Upper lobe of right lung (tissue), 1 donor: ENCODE results near the gene ETV6. TPM values are rescaled to one million over a fixed set of nuclear protein-coding genes. Genes with fewer than 3 reads are reported as not detected.
A peak's percentile ranks its signal among the peaks of the same experiment; 100 is the strongest.

Source experiments
- ATAC-seq: fragments of 200-7000 bp; cut with Tn5 transposase; one replicate; pipeline ENCODE4 v1.9.1; 2020; ENCODE audit warnings: mild to moderate bottlenecking, moderate library complexity
- DNase-seq: peaks from one replicate; pipeline ENCODE4 v3.0.0-alpha.2; 2020
- H3K27ac ChIP-seq: fragments of 200-600 bp; one replicate; pipeline ENCODE4 v1.8.0; 2022
- H3K27me3 ChIP-seq: fragments of 200-600 bp; one replicate; pipeline ENCODE4 v1.8.0; 2022; ENCODE audit warnings: mild to moderate bottlenecking
- H3K36me3 ChIP-seq: fragments of 200-600 bp; one replicate; pipeline ENCODE4 v1.8.0; 2022
- H3K4me1 ChIP-seq: fragments of 200-600 bp; one replicate; pipeline ENCODE4 v1.8.0; 2022
- H3K4me3 ChIP-seq: fragments of 200-600 bp; one replicate; pipeline ENCODE4 v1.8.0; 2022; ENCODE audit warnings: mild to moderate bottlenecking
- H3K9me3 ChIP-seq: fragments of 200-600 bp; one replicate; pipeline ENCODE4 v1.8.0; 2022
- intact Hi-C: fragments of 100-400 bp; cut with DNase I; formaldehyde crosslinking; loops from one replicate; pipeline ENCODE4 v1.11.0; 2022
- long read RNA-seq: library from polyadenylated mRNA; unstranded; transcript quantifications from one replicate; pipeline ENCODE4 v2.0.0, GENCODE V29; 2021
- total RNA-seq: library from RNA; stranded (reverse); fragmentation: NEBNext Ultra II Directional; extraction: Animal tissue kit (Norgen Biotek cat#: 25700); gene quantifications from one replicate; pipeline ENCODE4 v1.2.1, GENCODE V29; 2021
- TF ChIP-seq, protein P1 (sequence below): fragments of 200-600 bp; IDR thresholded peaks from one replicate; pipeline ENCODE4 v1.8.0; 2022; ENCODE audit warnings: antibody characterized with exemption
- donor health status: DM: no; HTN: yes; CAD: no; lungs with severe emphysema.

Gene ETV6
- 45.0 TPM for total RNA-seq
- long read RNA-seq, full-length matches to known transcripts = 23 of 37 reads
- long read RNA-seq, partial matches to known transcripts = 3 of 37 reads
- long read RNA-seq, other reads (novel, unspliced or antisense) = 11 of 37 reads

DNA sequence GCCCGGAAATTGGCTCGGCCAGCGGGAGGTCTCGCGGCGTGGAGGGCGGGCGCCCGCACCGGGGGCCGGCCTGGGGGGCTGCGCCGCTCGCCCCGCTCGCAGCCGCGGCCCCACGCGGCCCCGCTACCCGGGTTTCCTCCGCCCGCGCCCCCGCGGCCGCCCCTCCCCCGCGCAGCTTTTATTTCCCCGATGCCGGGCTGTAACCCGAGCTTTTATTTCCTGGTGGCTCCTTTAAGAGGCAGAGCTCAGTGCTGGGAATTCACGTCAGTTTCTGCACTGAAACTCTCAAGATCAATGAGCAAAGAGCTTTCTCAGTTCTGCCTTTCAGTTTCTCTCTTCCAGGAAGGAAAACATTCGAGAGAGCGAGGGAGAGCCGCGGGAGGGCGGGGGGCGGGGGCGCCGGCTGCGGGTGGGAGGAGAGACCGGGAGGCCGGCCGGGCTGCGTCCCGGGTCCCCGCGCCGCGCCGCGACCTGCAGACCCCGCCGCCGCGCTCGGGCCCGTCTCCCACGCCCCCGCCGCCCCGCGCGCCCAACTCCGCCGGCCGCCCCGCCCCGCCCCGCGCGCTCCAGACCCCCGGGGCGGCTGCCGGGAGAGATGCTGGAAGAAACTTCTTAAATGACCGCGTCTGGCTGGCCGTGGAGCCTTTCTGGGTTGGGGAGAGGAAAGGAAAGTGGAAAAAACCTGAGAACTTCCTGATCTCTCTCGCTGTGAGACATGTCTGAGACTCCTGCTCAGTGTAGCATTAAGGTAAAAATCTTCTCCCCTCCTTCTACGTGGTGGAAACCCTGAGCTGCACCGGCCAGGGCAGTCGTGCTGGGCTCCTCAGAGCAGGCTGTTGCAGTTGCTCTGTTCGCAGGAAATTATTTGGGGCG is at the start of gene ETV6:
Gene ETV6, plus strand, starts transcription at position 262 of the 873 bp plus-strand sequence. Its CDS starts 454 bp downstream, at position 716.
- ATAC-seq (peak; percentile 70), DNase-seq (peak; percentile 86)
- Histone ChIP-seq H3K9me3 (no peaks in the 10 kb centered on the region), H3K27ac (peak within 1 kb of the TSS; percentile 97), H3K36me3 (no peaks in the 10 kb centered on the region), H3K27me3 (no peaks in the 10 kb centered on the region), H3K4me1 (peaks cover 25% of the 10 kb centered on the region), H3K4me3 (peak within 1 kb of the TSS; percentile 85)
- TF ChIP-seq, protein P1, sequence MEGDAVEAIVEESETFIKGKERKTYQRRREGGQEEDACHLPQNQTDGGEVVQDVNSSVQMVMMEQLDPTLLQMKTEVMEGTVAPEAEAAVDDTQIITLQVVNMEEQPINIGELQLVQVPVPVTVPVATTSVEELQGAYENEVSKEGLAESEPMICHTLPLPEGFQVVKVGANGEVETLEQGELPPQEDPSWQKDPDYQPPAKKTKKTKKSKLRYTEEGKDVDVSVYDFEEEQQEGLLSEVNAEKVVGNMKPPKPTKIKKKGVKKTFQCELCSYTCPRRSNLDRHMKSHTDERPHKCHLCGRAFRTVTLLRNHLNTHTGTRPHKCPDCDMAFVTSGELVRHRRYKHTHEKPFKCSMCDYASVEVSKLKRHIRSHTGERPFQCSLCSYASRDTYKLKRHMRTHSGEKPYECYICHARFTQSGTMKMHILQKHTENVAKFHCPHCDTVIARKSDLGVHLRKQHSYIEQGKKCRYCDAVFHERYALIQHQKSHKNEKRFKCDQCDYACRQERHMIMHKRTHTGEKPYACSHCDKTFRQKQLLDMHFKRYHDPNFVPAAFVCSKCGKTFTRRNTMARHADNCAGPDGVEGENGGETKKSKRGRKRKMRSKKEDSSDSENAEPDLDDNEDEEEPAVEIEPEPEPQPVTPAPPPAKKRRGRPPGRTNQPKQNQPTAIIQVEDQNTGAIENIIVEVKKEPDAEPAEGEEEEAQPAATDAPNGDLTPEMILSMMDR = no peak
- intact Hi-C loops = no loop called here

DNA sequence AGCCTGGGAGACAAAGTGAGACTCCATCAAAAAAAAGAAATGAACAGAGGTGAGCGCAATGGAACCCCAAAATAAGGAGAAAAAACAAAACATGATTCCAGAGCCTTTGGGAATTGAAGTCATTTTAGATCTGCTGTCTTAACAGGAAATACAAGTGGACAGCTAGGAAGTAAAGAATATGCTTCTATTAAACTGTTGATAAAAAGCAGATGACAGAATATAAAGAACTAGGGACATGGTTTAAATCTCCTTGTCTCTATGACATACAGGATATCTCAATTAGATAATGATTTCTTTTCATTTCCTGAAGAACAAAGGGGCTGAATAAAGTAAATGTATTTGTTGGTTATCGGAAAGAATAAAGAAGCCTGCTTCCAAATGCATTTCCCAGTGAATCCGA is 49.3 kb upstream of the ETV6 start:
- Histone ChIP-seq H3K4me1 (no peaks in the 10 kb centered on the region), H3K4me3 (no peak overlapping the region), H3K27me3 (no peaks in the 10 kb centered on the region), H3K9me3 (no peaks in the 10 kb centered on the region), H3K27ac (no peak overlapping the region), H3K36me3 (no peaks in the 10 kb centered on the region)
- no peak for ATAC-seq
- intact Hi-C loops = no loop called here
- TF ChIP-seq, protein P1 = no peak
- no peak for DNase-seq

DNA sequence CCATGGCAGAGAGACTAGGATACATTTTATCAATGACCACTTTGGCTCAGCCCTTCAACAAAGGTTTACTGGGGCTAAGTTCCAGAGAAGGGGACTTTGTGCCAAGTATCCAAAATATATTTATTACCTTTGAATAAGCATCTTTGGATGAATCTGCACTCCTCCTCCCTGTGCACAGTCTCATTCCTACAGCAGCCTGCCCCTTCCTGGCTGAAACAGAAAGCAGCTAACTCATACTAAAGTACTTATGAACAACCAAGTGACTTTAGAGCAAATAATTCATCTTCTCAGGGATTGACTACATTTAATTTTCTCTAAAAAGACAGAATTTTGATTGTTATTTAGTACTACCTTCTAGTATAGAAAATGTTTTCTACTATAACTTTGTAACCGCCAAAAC is 47.8 kb upstream of the ETV6 start:
- no peak for ATAC-seq
- TF ChIP-seq, protein P1 = no peak
- no peaks in the 10 kb centered on the region for H3K9me3 ChIP-seq
- no peaks in the 10 kb centered on the region for H3K36me3 ChIP-seq
- intact Hi-C loops = no loop called here
- no peaks in the 10 kb centered on the region for H3K4me1 ChIP-seq
- no peak for DNase-seq
- no peak overlapping the region for H3K27ac ChIP-seq
- no peaks in the 10 kb centered on the region for H3K27me3 ChIP-seq
- H3K4me3 ChIP-seq = no peak overlapping the region

DNA sequence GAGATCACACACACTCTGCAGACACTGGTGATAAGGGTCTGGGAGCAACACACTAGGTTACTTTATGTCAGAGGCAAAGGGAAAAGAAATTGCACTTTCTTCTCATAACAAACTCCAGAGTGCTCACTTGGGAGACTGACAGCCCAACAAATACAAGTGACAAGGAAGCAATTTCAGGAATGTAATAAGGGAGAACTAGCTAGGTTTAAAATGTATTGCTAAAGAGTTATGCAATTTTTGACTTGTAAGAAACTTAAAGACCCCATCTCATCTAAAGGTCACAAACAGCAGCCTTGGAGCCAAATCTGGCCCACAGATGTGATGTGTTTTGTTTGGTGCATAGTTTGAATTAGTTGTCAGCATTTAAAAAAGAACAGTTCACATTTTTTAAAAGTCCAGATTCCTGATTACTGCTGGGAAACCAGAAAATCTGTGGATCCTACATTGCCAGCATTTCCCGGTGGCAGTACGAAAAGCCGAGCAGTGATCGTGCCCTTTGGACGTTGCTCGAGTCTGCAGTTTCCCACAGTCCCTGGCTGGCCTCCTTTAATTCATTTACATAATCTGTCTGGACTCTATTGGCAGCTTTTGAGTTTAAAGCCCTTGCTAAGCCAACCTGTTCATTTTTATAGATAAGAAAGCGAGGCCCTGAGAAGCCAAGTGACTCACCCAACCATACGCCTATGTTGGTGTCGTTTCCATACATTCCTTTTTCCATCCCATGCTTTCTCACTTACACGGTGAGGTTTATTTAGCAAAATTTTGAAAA is 42.0 kb upstream of the ETV6 start:
- peak; percentile 46 for ATAC-seq
- no peaks in the 10 kb centered on the region for H3K36me3 ChIP-seq
- H3K9me3 ChIP-seq = no peaks in the 10 kb centered on the region
- intact Hi-C loops = no loop called here
- no peak for DNase-seq
- no peaks in the 10 kb centered on the region for H3K27me3 ChIP-seq
- no peak overlapping the region for H3K4me3 ChIP-seq
- TF ChIP-seq, protein P1 = no peak
- H3K27ac ChIP-seq = no peak overlapping the region
- H3K4me1 ChIP-seq = no peaks in the 10 kb centered on the region

DNA sequence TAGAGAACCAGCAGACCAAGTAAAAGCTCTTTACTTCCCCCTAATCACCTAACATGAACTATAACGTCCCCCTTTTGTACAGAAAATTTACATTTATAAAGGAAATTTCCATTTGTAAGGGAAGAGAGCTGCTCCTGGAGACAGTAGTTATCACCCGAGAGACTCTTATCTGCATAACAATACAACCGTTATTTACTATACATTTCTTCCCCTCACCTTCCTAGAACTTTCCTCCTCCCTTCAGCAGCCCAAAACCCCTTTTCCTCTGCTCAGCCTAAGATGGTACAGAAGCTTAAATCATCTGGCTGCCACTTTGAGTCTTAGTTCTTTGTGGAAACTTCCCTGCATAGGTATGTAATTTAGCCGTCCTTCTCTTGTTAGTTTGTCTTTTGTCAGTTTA is 40.4 kb upstream of the ETV6 start:
- Histone ChIP-seq H3K4me1 (no peaks in the 10 kb centered on the region), H3K27ac (no peak overlapping the region), H3K27me3 (no peaks in the 10 kb centered on the region), H3K36me3 (no peaks in the 10 kb centered on the region), H3K9me3 (no peaks in the 10 kb centered on the region), H3K4me3 (no peak overlapping the region)
- ATAC-seq (no peak), DNase-seq (no peak)
- TF ChIP-seq, protein P1 = no peak
- intact Hi-C loops = no loop called here
